GM10248 (cell line): ENCODE results near the gene RAD23A.

Experiments
- CTCF ChIA-PET: fragments of 300-600 bp; sonication (Branson Sonifier 250); formaldehyde crosslinking; extraction: SDS; loops from one replicate; lab custom pipeline; 2021; ENCODE audit warnings: antibody characterized with exemption; lab: Yijun Ruan, JAX
- POLR2A ChIA-PET: fragments of 350-650 bp; sonication (Branson Sonifier 250); formaldehyde crosslinking; extraction: SDS; loops from one replicate; lab custom pipeline; 2020; ENCODE audit warnings: antibody characterized with exemption; lab: Yijun Ruan, JAX
- DNase-seq: peaks from one replicate; pipeline ENCODE4 v3.0.0; 2012; ENCODE audit errors: extremely low spot score
- CTCF ChIP-seq: IDR thresholded peaks from 2 replicates; pipeline ENCODE4 v1.5.1; 2012; ENCODE audit warnings: mild to moderate bottlenecking, low read depth; ENCODE audit errors: extremely low read depth, missing control alignments, control extremely low read depth

RAD23A gene

GRCh38 chr19:12936582-12936981 is 9.1 kb upstream of the RAD23A start:
- ChIA-PET POLR2A (no interaction called here), CTCF (interaction anchor here (1.6 kb wide), 1 partner anchor 29 kb away, joined by 5 read pairs; no protein-coding TSS in a partner anchor)
- no peak for TF ChIP-seq CTCF
- DNase-seq = no peak

GRCh38 chr19:12937093-12937926 is 8.4 kb upstream of the RAD23A start:
- no peak for TF ChIP-seq CTCF
- ChIA-PET POLR2A (interaction anchor here (0.6 to 1.1 kb wide), 4 partner anchors 13 to 949 kb away, joined by 3 to 6 read pairs (median 4); no protein-coding TSS in a partner anchor), CTCF (interaction anchor here (1.4 kb wide), 1 partner anchor 28 kb away, joined by 3 read pairs; no protein-coding TSS in a partner anchor)
- DNase-seq = no peak

GRCh38 chr19:12937927-12938778 is 7.5 kb upstream of the RAD23A start, which contains the start of gene CALR:
Gene CALR (plus strand): TSS chr19:12938609. CDS start chr19:12938680, 71 bp downstream.
- CTCF ChIA-PET = interaction anchor here (1.4 kb wide), 1 partner anchor 27 kb away, joined by 3 read pairs; no protein-coding TSS in a partner anchor
- POLR2A ChIA-PET = interaction anchor here (0.5 to 1.7 kb wide), 7 partner anchors 10 to 222 kb away, joined by 3 to 6 read pairs (median 4); partner anchors contain the start of gene DNASE2

GRCh38 chr19:12938779-12939601 is 6.7 kb upstream of the RAD23A start:
- ChIA-PET CTCF (interaction anchor here (0.9 kb wide), 1 partner anchor 27 kb away, joined by 3 read pairs; no protein-coding TSS in a partner anchor), POLR2A (interaction anchor here (0.6 to 1.7 kb wide), 9 partner anchors 9 to 223 kb away, joined by 3 to 5 read pairs (median 3); partner anchors contain the start of gene SYCE2)
- DNase-seq = no peak
- TF ChIP-seq CTCF = peak; percentile 3

More at GRCh38 chr19:12937927-12938778, 7.5 kb upstream of the RAD23A start, which contains the start of gene CALR:
- DNase-seq = peak; percentile 97
- TF ChIP-seq CTCF = no peak

GRCh38 chr19:12939975-12940423 is 5.7 kb upstream of the RAD23A start:
- ChIA-PET POLR2A (interaction anchor here (0.8 to 1.7 kb wide), 4 partner anchors 8 to 154 kb away, joined by 3 to 5 read pairs (median 4); no protein-coding TSS in a partner anchor), CTCF (interaction anchor here (0.9 kb wide), 1 partner anchor 26 kb away, joined by 3 read pairs; no protein-coding TSS in a partner anchor)
- DNase-seq = no peak
- TF ChIP-seq CTCF = no peak
